NOMO-1 (cell line): ENCODE measurements around the gene SOWAHB.

Source experiments
- DNase-seq, 2 experiments: peaks; one replicate each; lab custom pipeline; 2025; ENCODE audit not compliant: unreplicated experiment in 2 of 2; lab: John Stamatoyannopoulos, UW

Gene SOWAHB

DNA sequence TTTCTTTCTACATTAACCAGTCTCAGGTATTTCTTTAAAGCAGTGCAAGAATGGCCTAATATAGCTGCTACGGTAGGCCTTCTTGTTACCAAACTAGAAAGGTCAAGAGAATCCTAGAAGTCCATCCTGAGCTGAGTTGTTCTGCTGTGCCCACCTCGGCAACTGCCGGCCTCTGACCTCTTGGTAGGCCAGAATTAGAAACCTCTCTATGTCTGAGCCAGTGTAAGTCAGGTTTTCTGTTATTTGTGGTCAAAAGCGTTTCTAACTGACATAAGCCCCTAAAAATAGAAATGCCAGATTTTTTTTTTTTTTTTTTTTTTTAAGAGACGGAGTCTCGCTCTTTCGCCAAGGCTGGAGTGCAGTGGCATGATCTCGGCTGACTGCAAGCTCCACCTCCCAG is 43.1 kb downstream of the SOWAHB start:
- DNase-seq = no peak

DNA sequence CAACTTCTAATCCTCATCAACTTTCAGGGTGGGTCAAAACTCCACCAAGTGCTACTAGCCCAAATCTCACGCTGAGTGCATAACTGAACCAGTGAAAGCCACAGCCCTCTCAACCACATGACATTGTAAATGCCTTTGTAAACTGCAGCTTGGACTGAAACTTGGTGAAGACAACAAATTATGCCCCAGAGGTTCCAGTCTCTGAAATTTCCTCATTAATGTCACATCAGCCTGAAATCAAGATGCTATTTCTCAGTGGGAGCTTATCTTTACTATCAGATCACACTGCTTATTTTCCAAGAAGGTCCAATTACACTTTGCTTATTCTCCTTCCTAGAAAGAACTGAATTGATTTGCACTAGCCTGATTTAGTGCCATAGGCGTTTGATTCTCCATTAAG is 46.6 kb downstream of the SOWAHB start:
- DNase-seq = no peak

- no peak for DNase-seq
These were observed 47.9 kb downstream of the SOWAHB start for GRCh38 chr4:76850010-76850441.
